Panc1 (cell line): ENCODE results near the gene COCH. TPM values are rescaled to one million over a fixed set of nuclear protein-coding genes. Genes with fewer than 3 reads are reported as not detected.
"Not testable (repeated sequence)": the region's sequence is repeated elsewhere in the genome, so short reads cannot be mapped to it uniquely, and the experiment has no call there.

Experiments
- ATAC-seq: fragments of 200-7000 bp; cut with Tn5 transposase; 2 replicates; pipeline ENCODE4 v1.9.1; 2020; ENCODE audit warnings: mild to moderate bottlenecking, moderate library complexity
- BruUV-seq: library from RNA; stranded (reverse); fragments of 400-500 nt; replicated peaks from 2 replicates; lab custom pipeline; 2021; lab: Mats Ljungman, UMichigan
- CTCF ChIA-PET: fragments of 300-600 bp; sonication (Branson Sonifier 250); formaldehyde crosslinking; loops from one replicate; lab custom pipeline; 2022; ENCODE audit warnings: antibody characterized with exemption; lab: Charles Lee
- POLR2A ChIA-PET: fragments of 300-600 bp; sonication (Branson Sonifier 250); formaldehyde crosslinking; loops from one replicate; lab custom pipeline; 2022; ENCODE audit warnings: antibody characterized with exemption; lab: Charles Lee
- DNase-seq: peaks from one replicate; pipeline ENCODE4 v3.0.0-alpha.2; 2010; ENCODE audit warnings: low read depth, low spot score
- H3K27ac ChIP-seq: 2 replicates; pipeline ENCODE4 v1.5.1; 2011; ENCODE audit warnings: mild to moderate bottlenecking, low read length, inconsistent platforms
- H3K27me3 ChIP-seq: fragments of 200-500 bp; sonication (Bioruptor generic); 2 replicates; pipeline ENCODE4 v1.6.0; 2014; ENCODE audit warnings: low read length, inconsistent platforms; ENCODE audit not compliant: control insufficient read depth, insufficient read depth
- H3K36me3 ChIP-seq: fragments of 200-500 bp; sonication (Bioruptor generic); 2 replicates; pipeline ENCODE4 v1.5.1; 2014; ENCODE audit warnings: inconsistent platforms, mild to moderate bottlenecking, low read length, moderate library complexity; ENCODE audit not compliant: control insufficient read depth, insufficient read depth
- H3K4me1 ChIP-seq: 2 replicates; pipeline ENCODE4 v1.5.1; 2011; ENCODE audit warnings: inconsistent platforms, mild to moderate bottlenecking, low read length, moderate library complexity; ENCODE audit not compliant: control insufficient read depth, insufficient read depth
- H3K4me3 ChIP-seq, 2 experiments: 2 replicates each; pipeline ENCODE4 v1.5.1; 2011 to 2012; ENCODE audit warnings: low read depth in 2 of 2, low read length in 2 of 2, mild to moderate bottlenecking in 2 of 2, inconsistent platforms in 1 of 2, moderate library complexity in 1 of 2
- H3K9me3 ChIP-seq: fragments of 200-500 bp; sonication (Bioruptor generic); 2 replicates; pipeline ENCODE4 v1.5.1; 2014; ENCODE audit warnings: low read depth, mild to moderate bottlenecking, inconsistent platforms, low read length, moderate library complexity; ENCODE audit not compliant: control insufficient read depth, insufficient read depth
- POLR2AphosphoS5 ChIP-seq: IDR thresholded peaks from 2 replicates; pipeline ENCODE4 v1.6.1; 2012; ENCODE audit warnings: mild to moderate bottlenecking, low read depth, low read length, moderate library complexity
- SIN3A ChIP-seq: IDR thresholded peaks from 2 replicates; pipeline ENCODE4 v1.6.1; 2012; ENCODE audit warnings: low read depth, mild to moderate bottlenecking, low read length, moderate library complexity, borderline replicate concordance; ENCODE audit not compliant: insufficient read depth
- TCF7L2 ChIP-seq: IDR thresholded peaks from 2 replicates; pipeline ENCODE4 v1.6.1; 2011; ENCODE audit warnings: mild to moderate bottlenecking, low read depth, low read length, inconsistent platforms
- in situ Hi-C: cut with HindIII; loops from 2 replicates; pipeline ENCODE4 v1.10.0; 2016; ENCODE audit warnings: low sequenced_read_pairs, low pct_unique_long_range_greater_than_20kb
- intact Hi-C: fragments of 100-400 bp; cut with micrococcal nuclease; formaldehyde crosslinking; loops from one replicate; pipeline ENCODE4 v1.10.0; 2022; ENCODE audit not compliant: unreplicated experiment
- total RNA-seq: library from RNA; stranded (reverse); gene quantifications from one replicate; pipeline ENCODE4 v1.2.1, GENCODE V29; 2021; ENCODE audit not compliant: unreplicated experiment
- TF ChIP-seq, protein P1 (sequence below), 2 experiments: IDR thresholded peaks; 2 replicates each; pipeline ENCODE4 v1.6.1; 2011 to 2012; ENCODE audit warnings: low read depth in 2 of 2, control low read depth in 1 of 2, low read length in 1 of 2, mild to moderate bottlenecking in 1 of 2, moderate library complexity in 1 of 2; ENCODE audit not compliant: insufficient read depth in 1 of 2
- TF ChIP-seq, protein P2 (sequence below): fragments of 450-650 bp; IDR thresholded peaks from 2 replicates; pipeline ENCODE4 v1.5.1; 2017; ENCODE audit warnings: mild to moderate bottlenecking

COCH gene
- total RNA-seq, 1 experiment from 2014 or later: 1.3 TPM

DNA sequence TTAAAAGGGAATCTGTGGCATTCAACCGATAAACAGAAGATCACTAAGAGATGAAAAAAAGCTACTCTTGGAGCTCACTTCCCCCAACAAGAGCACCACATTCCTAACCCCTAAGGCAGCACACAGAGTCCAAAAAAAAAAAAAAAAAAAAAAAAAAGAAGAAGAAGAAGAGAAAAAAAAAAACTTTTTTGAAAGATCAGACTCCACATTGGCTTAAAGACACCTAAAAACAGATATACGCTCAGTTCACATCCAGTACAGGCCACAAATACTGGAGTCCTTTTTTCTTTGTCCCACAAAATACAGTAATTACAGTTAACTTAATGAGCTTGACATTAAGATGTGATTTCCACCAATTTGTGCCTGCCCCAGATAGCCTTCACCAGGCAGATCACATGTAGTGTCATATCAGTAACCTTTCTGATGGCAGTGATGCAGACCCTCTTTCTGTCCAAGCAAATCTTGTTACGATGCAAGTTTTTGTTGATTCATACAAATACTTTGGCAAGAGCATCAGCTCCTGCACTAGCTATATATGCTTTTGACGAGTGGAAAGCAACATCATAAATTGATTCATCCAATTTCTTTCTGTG is 20.7 kb downstream of the COCH start:
- no peak for TF ChIP-seq TCF7L2
- TF ChIP-seq, protein P1, sequence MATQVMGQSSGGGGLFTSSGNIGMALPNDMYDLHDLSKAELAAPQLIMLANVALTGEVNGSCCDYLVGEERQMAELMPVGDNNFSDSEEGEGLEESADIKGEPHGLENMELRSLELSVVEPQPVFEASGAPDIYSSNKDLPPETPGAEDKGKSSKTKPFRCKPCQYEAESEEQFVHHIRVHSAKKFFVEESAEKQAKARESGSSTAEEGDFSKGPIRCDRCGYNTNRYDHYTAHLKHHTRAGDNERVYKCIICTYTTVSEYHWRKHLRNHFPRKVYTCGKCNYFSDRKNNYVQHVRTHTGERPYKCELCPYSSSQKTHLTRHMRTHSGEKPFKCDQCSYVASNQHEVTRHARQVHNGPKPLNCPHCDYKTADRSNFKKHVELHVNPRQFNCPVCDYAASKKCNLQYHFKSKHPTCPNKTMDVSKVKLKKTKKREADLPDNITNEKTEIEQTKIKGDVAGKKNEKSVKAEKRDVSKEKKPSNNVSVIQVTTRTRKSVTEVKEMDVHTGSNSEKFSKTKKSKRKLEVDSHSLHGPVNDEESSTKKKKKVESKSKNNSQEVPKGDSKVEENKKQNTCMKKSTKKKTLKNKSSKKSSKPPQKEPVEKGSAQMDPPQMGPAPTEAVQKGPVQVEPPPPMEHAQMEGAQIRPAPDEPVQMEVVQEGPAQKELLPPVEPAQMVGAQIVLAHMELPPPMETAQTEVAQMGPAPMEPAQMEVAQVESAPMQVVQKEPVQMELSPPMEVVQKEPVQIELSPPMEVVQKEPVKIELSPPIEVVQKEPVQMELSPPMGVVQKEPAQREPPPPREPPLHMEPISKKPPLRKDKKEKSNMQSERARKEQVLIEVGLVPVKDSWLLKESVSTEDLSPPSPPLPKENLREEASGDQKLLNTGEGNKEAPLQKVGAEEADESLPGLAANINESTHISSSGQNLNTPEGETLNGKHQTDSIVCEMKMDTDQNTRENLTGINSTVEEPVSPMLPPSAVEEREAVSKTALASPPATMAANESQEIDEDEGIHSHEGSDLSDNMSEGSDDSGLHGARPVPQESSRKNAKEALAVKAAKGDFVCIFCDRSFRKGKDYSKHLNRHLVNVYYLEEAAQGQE (IDR thresholded peaks at IDR 0.05; ENCODE audit: insufficient read depth in 1 of 2, low read depth in 2 of 2, low read length in 1 of 2): no peak
- TF ChIP-seq SIN3A: no peak
- TF ChIP-seq, protein P2, sequence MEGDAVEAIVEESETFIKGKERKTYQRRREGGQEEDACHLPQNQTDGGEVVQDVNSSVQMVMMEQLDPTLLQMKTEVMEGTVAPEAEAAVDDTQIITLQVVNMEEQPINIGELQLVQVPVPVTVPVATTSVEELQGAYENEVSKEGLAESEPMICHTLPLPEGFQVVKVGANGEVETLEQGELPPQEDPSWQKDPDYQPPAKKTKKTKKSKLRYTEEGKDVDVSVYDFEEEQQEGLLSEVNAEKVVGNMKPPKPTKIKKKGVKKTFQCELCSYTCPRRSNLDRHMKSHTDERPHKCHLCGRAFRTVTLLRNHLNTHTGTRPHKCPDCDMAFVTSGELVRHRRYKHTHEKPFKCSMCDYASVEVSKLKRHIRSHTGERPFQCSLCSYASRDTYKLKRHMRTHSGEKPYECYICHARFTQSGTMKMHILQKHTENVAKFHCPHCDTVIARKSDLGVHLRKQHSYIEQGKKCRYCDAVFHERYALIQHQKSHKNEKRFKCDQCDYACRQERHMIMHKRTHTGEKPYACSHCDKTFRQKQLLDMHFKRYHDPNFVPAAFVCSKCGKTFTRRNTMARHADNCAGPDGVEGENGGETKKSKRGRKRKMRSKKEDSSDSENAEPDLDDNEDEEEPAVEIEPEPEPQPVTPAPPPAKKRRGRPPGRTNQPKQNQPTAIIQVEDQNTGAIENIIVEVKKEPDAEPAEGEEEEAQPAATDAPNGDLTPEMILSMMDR: no peak
- TF ChIP-seq POLR2AphosphoS5: no peak
- DNase-seq (no peak), ATAC-seq (no peak)
- no TSS peak for BruUV-seq
- no peak overlapping the region for H3K4me3 ChIP-seq
- no peaks in the 10 kb centered on the region for H3K9me3 ChIP-seq
- in situ Hi-C loops: no loop called here
- CTCF ChIA-PET: no interaction called here
- no peaks in the 10 kb centered on the region for H3K4me1 ChIP-seq
- POLR2A ChIA-PET: no interaction called here
- peaks cover 14% of the 10 kb centered on the region; the same call in 1 of the 2 replicates for H3K36me3 ChIP-seq
- intact Hi-C loops: no loop called here
- no peaks in the 10 kb centered on the region for H3K27me3 ChIP-seq
- H3K27ac ChIP-seq: no peak overlapping the region

DNA sequence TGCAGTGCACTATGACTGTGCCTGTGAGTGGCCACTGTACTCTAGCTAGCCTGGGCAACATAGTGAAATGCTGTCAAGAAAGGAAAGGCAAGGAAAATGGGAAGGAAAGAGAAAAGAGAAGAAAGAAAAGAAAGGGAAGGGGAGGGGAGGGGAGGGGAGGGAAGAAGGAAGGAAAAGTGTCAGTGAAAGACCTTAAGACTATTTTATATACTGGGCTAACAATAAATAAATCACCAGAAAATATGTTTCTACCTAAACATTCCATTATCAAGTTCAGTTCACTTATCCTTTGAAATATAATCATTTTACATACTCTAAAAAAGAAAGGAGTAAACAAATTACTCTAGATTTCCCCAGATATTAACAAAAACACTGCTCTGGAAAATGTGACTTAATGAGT is 22.1 kb downstream of the COCH start:
- no peak for ATAC-seq
- no peaks in the 10 kb centered on the region for H3K9me3 ChIP-seq
- no TSS peak for BruUV-seq
- no peaks in the 10 kb centered on the region for H3K27me3 ChIP-seq
- TF ChIP-seq, protein P2: no peak
- TF ChIP-seq, protein P1 (IDR thresholded peaks at IDR 0.05; ENCODE audit: insufficient read depth in 1 of 2, low read depth in 2 of 2, low read length in 1 of 2): no peak
- TF ChIP-seq TCF7L2: no peak
- no peak for TF ChIP-seq SIN3A
- no peak for TF ChIP-seq POLR2AphosphoS5
- no peaks in the 10 kb centered on the region for H3K4me1 ChIP-seq
- H3K27ac ChIP-seq: no peak overlapping the region
- no peak overlapping the region for H3K4me3 ChIP-seq
- CTCF ChIA-PET: no interaction called here
- POLR2A ChIA-PET: no interaction called here
- intact Hi-C loops (no loop called here), in situ Hi-C loops (no loop called here)
- no peak for DNase-seq
- H3K36me3 ChIP-seq: peaks cover 14% of the 10 kb centered on the region; the same call in 1 of the 2 replicates

DNA sequence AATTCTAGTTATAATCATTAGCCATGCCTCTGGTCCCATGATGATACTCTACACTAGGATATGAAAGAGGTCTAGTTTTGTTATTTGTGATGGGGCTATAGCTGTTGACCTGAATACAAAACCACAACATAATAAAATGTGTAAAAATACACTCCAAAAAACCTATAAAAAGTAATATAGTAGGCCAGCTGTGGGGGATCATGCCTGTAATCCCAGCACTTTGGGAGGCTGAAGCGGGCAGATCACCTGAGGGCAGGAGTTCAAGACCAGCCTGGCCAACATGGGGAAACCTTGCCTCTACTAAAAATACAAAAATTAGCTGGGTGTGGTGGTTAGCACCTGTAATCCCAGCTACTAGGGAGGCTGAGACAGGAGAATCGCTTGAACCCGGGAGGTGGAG is 22.8 kb downstream of the COCH start:
- H3K36me3 ChIP-seq: peaks cover 15% of the 10 kb centered on the region; the same call in 1 of the 2 replicates
- in situ Hi-C loops, H3K27me3 ChIP-seq, H3K9me3 ChIP-seq, ATAC-seq, H3K4me3 ChIP-seq, CTCF ChIA-PET, H3K4me1 ChIP-seq, DNase-seq, intact Hi-C loops, BruUV-seq, POLR2A ChIA-PET, H3K27ac ChIP-seq: not testable (repeated sequence)
